HG02610 (cell line): Measurements from ENCODE around the gene PRDX5.

Experiments
- ATAC-seq: cut with Tn5 transposase; IDR thresholded peaks from one replicate; pipeline ENCODE4 v1.9.1; 2021; ENCODE audit warnings: mild to moderate bottlenecking, moderate library complexity; ENCODE audit not compliant: unreplicated experiment

Gene PRDX5

DNA sequence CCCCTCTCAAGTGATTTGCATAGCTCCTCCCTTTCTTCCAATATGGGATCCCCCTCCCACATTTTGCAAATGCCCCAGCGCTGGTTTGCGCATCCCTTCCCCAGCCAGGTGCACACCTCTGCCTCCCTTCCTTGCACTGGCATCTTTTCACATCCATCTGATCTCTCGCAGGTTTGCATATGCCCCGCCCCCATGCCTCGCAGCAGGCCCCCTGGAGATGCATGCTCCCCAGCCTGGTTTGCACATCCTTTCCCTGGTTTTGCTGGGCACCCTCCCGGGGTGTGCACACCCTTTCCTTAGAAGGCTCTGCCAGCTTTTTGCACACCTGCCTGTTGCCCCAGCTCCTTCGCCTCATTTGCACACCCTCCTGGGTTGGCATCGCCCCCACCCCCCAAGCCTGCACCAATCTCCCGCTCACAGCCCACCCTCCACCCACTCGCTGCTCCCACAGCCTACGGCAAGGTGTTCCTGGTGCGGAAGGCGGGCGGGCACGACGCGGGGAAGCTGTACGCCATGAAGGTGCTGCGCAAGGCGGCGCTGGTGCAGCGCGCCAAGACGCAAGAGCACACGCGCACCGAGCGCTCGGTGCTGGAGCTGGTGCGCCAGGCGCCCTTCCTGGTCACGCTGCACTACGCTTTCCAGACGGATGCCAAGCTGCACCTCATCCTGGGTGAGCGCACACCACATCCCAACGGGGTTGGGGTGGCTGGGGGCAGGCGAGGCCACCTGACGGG, 42.0 kb downstream of the PRDX5 start:
- no peak for ATAC-seq

DNA sequence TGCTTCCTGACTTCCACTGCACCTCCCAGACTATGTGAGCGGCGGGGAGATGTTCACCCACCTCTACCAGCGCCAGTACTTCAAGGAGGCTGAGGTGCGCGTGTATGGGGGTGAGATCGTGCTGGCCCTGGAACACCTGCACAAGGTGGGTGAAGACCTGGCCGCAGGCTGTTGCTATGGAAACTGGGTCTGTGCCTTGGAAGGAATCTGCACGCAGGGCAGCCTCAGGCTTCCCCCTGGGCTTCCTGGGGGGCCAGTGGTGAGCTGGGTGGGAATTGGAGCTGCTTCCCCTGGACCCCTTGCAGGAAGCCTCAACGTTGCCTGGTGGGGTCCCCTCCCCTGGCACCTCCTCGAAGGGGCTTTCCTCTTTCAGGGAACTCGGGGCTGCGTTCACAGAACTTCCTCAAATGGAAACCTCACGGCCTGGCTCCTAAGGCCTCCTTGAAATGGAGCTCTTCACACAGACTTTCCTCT, 42.6 kb downstream of the PRDX5 start:
- no peak for ATAC-seq

DNA sequence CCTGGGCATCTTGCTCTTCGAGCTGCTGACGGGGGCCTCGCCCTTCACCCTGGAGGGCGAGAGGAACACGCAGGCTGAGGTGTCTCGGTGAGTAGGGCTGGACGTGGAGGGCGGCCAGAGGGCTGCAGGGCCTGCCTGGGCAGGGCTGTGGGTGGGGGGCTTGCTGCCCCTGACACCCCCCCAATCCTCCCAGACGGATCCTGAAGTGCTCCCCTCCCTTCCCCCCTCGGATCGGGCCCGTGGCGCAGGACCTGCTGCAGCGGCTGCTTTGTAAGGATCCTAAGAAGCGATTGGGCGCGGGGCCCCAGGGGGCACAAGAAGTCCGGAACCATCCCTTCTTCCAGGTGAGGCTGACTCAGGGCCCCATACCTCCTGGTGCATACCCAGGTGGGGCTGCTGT, 43.7 kb downstream of the PRDX5 start:
- ATAC-seq: no peak

DNA sequence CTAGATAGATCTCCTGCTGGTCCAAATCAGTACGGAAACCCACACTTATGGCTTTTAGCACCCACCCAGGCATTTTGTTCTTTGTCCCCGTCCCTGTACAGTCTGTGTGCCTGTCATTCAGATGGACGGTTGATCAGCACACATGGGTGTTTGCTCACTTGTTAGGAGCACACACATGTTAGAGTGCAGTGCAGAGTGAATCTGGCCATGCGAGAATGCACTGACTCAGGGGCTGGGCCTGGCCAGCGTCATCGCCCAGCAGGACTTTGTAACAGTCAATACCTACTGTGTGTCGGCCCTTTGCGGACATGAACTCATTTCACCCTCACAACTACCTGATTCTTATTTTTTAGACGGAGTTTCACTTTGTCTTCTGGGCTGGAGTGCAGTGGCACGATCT, 44.4 kb downstream of the PRDX5 start:
- no peak for ATAC-seq

GRCh38 chr11:64364435-64364834, 46.5 kb downstream of the PRDX5 start:
- no peak for ATAC-seq

- ATAC-seq: no peak
These were observed 47.0 kb downstream of the PRDX5 start for GRCh38 chr11:64364911-64365310.

- no peak for ATAC-seq
These were observed 48.8 kb downstream of the PRDX5 start for GRCh38 chr11:64366751-64367150.

DNA sequence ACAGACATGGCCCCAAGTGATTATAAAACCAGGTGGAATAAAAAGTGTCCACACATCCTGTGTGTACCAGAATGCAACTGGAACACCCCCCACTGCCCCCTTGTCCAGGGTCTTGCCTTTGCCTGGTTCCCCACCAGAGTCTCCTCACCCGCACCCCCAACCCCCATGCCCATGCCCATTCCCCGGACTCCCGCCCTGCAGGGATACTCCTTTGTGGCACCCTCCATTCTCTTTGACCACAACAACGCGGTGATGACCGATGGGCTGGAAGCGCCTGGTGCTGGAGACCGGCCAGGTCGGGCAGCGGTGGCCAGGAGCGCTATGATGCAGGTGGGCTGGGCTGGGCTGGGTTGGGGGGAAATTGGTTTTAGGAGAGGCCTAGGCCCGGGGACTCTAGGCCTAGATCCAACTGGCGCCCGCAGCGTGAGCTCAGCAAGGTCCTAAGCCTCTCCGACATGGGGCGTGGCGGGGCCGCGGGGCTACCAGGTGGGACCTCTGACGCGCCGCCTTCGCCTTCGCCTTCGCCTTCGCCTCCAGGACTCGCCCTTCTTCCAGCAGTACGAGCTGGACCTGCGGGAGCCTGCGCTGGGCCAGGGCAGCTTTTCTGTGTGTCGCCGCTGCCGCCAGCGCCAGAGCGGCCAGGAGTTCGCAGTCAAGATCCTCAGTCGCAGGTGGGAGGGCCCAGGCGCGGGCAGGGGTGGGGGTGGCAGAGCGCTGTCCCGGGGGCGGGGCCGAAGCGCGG, 50.2 kb downstream of the PRDX5 start:
- no peak for ATAC-seq

- no peak for ATAC-seq
These were observed 50.8 kb downstream of the PRDX5 start for GRCh38 chr11:64368673-64369074.

DNA sequence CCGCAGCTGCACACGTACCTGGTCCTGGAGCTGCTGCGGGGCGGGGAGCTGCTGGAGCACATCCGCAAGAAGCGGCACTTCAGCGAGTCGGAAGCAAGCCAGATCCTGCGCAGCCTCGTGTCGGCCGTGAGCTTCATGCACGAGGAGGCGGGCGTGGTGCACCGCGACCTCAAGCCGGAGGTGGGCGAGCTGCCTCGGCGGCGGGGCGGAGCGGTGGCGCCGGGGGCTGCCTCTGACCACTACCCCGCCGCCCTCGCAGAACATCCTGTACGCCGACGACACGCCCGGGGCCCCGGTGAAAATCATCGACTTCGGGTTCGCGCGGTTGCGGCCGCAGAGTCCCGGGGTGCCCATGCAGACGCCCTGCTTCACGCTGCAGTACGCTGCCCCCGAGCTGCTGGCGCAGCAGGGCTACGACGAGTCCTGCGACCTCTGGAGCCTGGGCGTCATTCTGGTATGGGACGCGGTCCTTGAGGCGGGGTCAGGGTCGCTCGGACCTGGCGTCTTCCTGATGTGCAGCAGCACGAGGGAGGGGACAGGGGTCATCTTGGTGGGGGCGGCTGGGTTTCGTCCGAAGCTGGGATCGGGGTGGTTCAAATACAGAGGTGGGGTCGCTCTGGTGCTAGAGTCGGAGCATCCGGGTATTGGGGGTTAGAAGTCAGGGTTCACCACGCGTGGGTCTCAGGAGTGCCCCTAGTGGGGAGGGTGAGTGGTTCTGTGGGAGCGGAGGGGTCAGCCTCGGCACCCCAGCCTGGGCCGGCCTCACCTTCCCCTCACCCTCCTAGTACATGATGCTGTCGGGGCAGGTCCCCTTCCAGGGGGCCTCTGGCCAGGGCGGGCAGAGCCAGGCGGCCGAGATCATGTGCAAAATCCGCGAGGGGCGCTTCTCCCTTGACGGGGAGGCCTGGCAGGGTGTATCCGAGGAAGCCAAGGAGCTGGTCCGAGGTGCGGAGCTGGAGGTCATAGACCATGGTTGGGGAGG, 51.8 kb downstream of the PRDX5 start:
- ATAC-seq: no peak

- no peak for ATAC-seq
These were observed 53.3 kb downstream of the PRDX5 start for GRCh38 chr11:64371201-64371600.
